Esophagus squamous epithelium (tissue), 5 donors: ENCODE measurements around the gene ITGA2B. TPM values are rescaled to one million over a fixed set of nuclear protein-coding genes. Genes with fewer than 3 reads are reported as not detected.

Source experiments
- DNase-seq: peaks from one replicate; lab custom pipeline; 2025; lab: John Stamatoyannopoulos, UW
- H3K27ac ChIP-seq, 4 donors: fragments of 200-600 bp; sonication (generic); one replicate each; pipeline ENCODE4 v1.5.1; 2016 to 2019; ENCODE audit warnings: mild to moderate bottlenecking in 1 of 4
- H3K27me3 ChIP-seq, 4 donors: fragments of 200-600 bp; sonication (generic); 1 replicate in 3 of 4; 2 replicates in 1 of 4; pipeline versions ENCODE4 v1.5.1 to v1.6.0; 2017 to 2021; ENCODE audit warnings: antibody characterized with exemption in 1 of 4
- H3K36me3 ChIP-seq, 3 donors: fragments of 200-600 bp; sonication (generic); one replicate each; pipeline ENCODE4 v1.5.1; 2016 to 2019
- H3K4me1 ChIP-seq, 3 donors: fragments of 200-600 bp; sonication (generic); one replicate each; pipeline ENCODE4 v1.5.1; 2017 to 2019
- H3K4me3 ChIP-seq, 4 donors: fragments of 200-600 bp; sonication (generic); 1 replicate in 3 of 4; 2 replicates in 1 of 4; pipeline ENCODE4 v1.5.1; 2016 to 2019; ENCODE audit warnings: mild to moderate bottlenecking in 2 of 4, moderate library complexity in 1 of 4
- H3K9me3 ChIP-seq, 3 donors: fragments of 200-600 bp; sonication (generic); one replicate each; pipeline ENCODE4 v1.5.1; 2016 to 2019
- CTCF ChIP-seq, 6 experiments: fragments of 450-650 bp in 4 of 6; fragments of 200-600 bp in 2 of 6; sonication (generic) in 2 of 6; IDR thresholded peaks; one replicate each; pipeline ENCODE4 v1.5.1; 2016 to 2019; ENCODE audit warnings: antibody characterized with exemption in 6 of 6, mild to moderate bottlenecking in 4 of 6, moderate library complexity in 4 of 6
- POLR2A ChIP-seq, 4 donors: fragments of 450-650 bp; IDR thresholded peaks; one replicate each; pipeline ENCODE4 v1.6.1; 2017; ENCODE audit warnings: antibody characterized with exemption in 4 of 4, mild to moderate bottlenecking in 4 of 4, moderate library complexity in 3 of 4
- WGBS, 2 donors: methylation state at CpG; one replicate each; pipeline ENCODE4 v1.1.5; 2018; 5-methylcytosine and 5-hydroxymethylcytosine counted together
- intact Hi-C: fragments of 100-400 bp; cut with DNase I; formaldehyde crosslinking; loops from one replicate; pipeline ENCODE4 v1.15.0; 2022
- total RNA-seq, 4 donors: library from RNA; depleted of rRNA; stranded (reverse); fragments of >200 nt; gene quantifications; one replicate each; pipeline ENCODE4 v1.1.0, GENCODE V29; 2016
- donor health status: DM: yes; HTN: yes; CAD: no.

Gene ITGA2B
- total RNA-seq, 4 donors from 2014 or later, result 0.26 to 0.76 (median 0.70) TPM; not detected in 1

GRCh38 chr17:44383363-44383762 is 6.1 kb downstream of the ITGA2B start:
- H3K4me3 ChIP-seq, result no peak overlapping the region
- no peaks in the 10 kb centered on the region for H3K36me3 ChIP-seq
- peaks cover 0 to 23% (median 0%) of the 10 kb centered on the region in 4 donors for H3K27me3 ChIP-seq
- no peak for DNase-seq
- peaks cover 7 to 20% (median 15%) of the 10 kb centered on the region in 3 donors for H3K4me1 ChIP-seq
- TF ChIP-seq CTCF (IDR thresholded peaks at IDR 0.05), result no peak
- no peak for TF ChIP-seq POLR2A (IDR thresholded peaks at IDR 0.05)
- WGBS, 2 donors, result 87% methylated on average over 10 to 13 of the region's 15 CpGs
- intact Hi-C loops, result no loop called here
- no peak overlapping the region for H3K27ac ChIP-seq
- no peaks in the 10 kb centered on the region for H3K9me3 ChIP-seq

- Histone ChIP-seq H3K27ac (no peak overlapping the region), H3K27me3 (peaks cover 0 to 23% (median 0%) of the 10 kb centered on the region in 4 donors), H3K36me3 (no peaks in the 10 kb centered on the region), H3K4me1 (peaks cover 7 to 20% (median 15%) of the 10 kb centered on the region in 3 donors), H3K9me3 (no peaks in the 10 kb centered on the region), H3K4me3 (no peak overlapping the region)
- intact Hi-C loops, result no loop called here
- TF ChIP-seq POLR2A (IDR thresholded peaks at IDR 0.05) (no peak), CTCF (IDR thresholded peaks at IDR 0.05) (no peak)
- 78 to 90% methylated on average over 6 of the region's 6 CpGs for WGBS, 2 donors
- DNase-seq, result no peak
Measured at GRCh38 chr17:44382917-44383316, 6.5 kb downstream of the ITGA2B start.

- DNase-seq, result no peak
- H3K36me3 ChIP-seq, result no peaks in the 10 kb centered on the region
- TF ChIP-seq POLR2A (IDR thresholded peaks at IDR 0.05), result no peak
- no peak for TF ChIP-seq CTCF (IDR thresholded peaks at IDR 0.05)
- H3K27ac ChIP-seq, result no peak overlapping the region
- peaks cover 0 to 23% (median 0%) of the 10 kb centered on the region in 4 donors for H3K27me3 ChIP-seq
- 77 to 84% methylated on average over 4 of the region's 4 CpGs for WGBS, 2 donors
- no peaks in the 10 kb centered on the region for H3K9me3 ChIP-seq
- intact Hi-C loops, result no loop called here
- H3K4me3 ChIP-seq, result no peak overlapping the region
- peaks cover 7 to 20% (median 15%) of the 10 kb centered on the region in 3 donors for H3K4me1 ChIP-seq
Measured at GRCh38 chr17:44381810-44382305, 7.6 kb downstream of the ITGA2B start.

GRCh38 chr17:44380767-44381166 is 8.7 kb downstream of the ITGA2B start:
- H3K27me3 ChIP-seq, result peaks cover 0 to 17% (median 0%) of the 10 kb centered on the region in 4 donors
- H3K4me1 ChIP-seq, result peaks cover 7 to 26% (median 13%) of the 10 kb centered on the region in 3 donors
- DNase-seq, result no peak
- intact Hi-C loops, result no loop called here
- TF ChIP-seq CTCF (IDR thresholded peaks at IDR 0.05) (no peak), POLR2A (IDR thresholded peaks at IDR 0.05) (no peak)
- H3K4me3 ChIP-seq, result no peak overlapping the region
- 69% methylated on average over 7 of the region's 9 CpGs; no CpG with 5 or more reads in 1 of the 2 donors for WGBS, 2 donors
- no peaks in the 10 kb centered on the region for H3K9me3 ChIP-seq
- H3K27ac ChIP-seq, result no peak overlapping the region
- no peaks in the 10 kb centered on the region for H3K36me3 ChIP-seq

GRCh38 chr17:44379887-44380286 is 9.6 kb downstream of the ITGA2B start:
- no peak for DNase-seq
- no peaks in the 10 kb centered on the region for H3K9me3 ChIP-seq
- intact Hi-C loops, result no loop called here
- H3K27me3 ChIP-seq, result peaks cover 0 to 12% (median 0%) of the 10 kb centered on the region in 4 donors
- H3K36me3 ChIP-seq, result no peaks in the 10 kb centered on the region
- no CpG with 5 or more reads among the region's 10 CpGs for WGBS, 2 donors
- no peak for TF ChIP-seq CTCF (IDR thresholded peaks at IDR 0.05)
- TF ChIP-seq POLR2A (IDR thresholded peaks at IDR 0.05), result no peak
- no peak overlapping the region for H3K27ac ChIP-seq
- H3K4me3 ChIP-seq, result no peak overlapping the region
- peaks cover 4 to 26% (median 10%) of the 10 kb centered on the region in 3 donors for H3K4me1 ChIP-seq
